Measurements from ENCODE around the gene DNAJC17. TPM values are rescaled to one million over a fixed set of nuclear protein-coding genes. Genes with fewer than 3 reads are reported as not detected.

The DNAJC17 gene
- total and polyA plus RNA-seq, 4 donors = 36.5 to 76.5 (median 44.1) TPM

DNA sequence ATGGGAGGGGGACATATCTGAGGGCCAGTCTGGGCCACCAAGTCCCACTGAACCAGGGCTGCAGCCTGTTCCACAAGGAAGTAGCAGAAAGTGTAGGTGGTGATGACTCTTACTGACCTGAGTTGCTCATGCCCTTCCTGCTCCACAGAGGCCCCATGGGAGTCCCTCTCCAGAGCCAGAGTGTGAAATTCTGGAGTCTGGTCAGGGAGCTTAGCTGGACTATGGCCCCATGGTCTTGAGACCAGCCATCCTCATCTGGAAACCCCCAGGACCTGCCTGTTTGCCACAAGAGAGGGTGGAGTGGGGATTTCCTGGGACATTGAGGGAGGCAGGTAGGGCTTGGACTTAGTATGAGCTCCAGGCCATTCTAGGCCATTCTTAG, 39.6 kb upstream of the DNAJC17 start:
- H3K9me3 ChIP-seq (ENCODE audit: control insufficient read depth in 4 of 4, insufficient read depth in 3 of 4, low read length in 3 of 4) = no peaks in the 10 kb centered on the region
- peaks cover 0 to 2% (median 0%) of the 10 kb centered on the region in 4 donors for H3K36me3 ChIP-seq (ENCODE audit: control insufficient read depth in 4 of 4, insufficient read depth in 4 of 4, low read length in 4 of 4)
- no peak for TF ChIP-seq CTCF (IDR thresholded peaks at IDR 0.05; ENCODE audit: control extremely low read depth, extremely low read depth)
- H3K27ac ChIP-seq (ENCODE audit: low read depth in 1 of 2, low read length in 1 of 2) = peak overlapping the region in 1 of 2 donors; percentile 57
- H3K4me1 ChIP-seq (ENCODE audit: control insufficient read depth in 5 of 5, insufficient read depth in 5 of 5, low read length in 5 of 5) = peaks cover 0 to 28% (median 5%) of the 10 kb centered on the region in 5 donors
- peaks cover 0 to 8% (median 5%) of the 10 kb centered on the region in 3 donors for H3K27me3 ChIP-seq (ENCODE audit: control insufficient read depth in 3 of 3, insufficient read depth in 3 of 3, low read length in 2 of 3)
- ATAC-seq (ENCODE audit: insufficient read depth, low FRiP score) (no peak), DNase-seq (no peak)
- H3K9ac ChIP-seq (ENCODE audit: insufficient read depth in 1 of 2, low read length in 2 of 2) = no peak overlapping the region
- no peak overlapping the region for H3K4me3 ChIP-seq

- Histone ChIP-seq H3K36me3 (ENCODE audit: control insufficient read depth in 4 of 4, insufficient read depth in 4 of 4, low read length in 4 of 4) (no peaks in the 10 kb centered on the region), H3K9ac (ENCODE audit: insufficient read depth in 1 of 2, low read length in 2 of 2) (peak overlapping the region in 1 of 2 donors; percentile 63), H3K4me3 (peak overlapping the region; percentile 16), H3K27me3 (ENCODE audit: control insufficient read depth in 3 of 3, insufficient read depth in 3 of 3, low read length in 2 of 3) (peaks cover 0 to 8% (median 5%) of the 10 kb centered on the region in 3 donors), H3K9me3 (ENCODE audit: control insufficient read depth in 4 of 4, insufficient read depth in 3 of 4, low read length in 3 of 4) (no peaks in the 10 kb centered on the region), H3K4me1 (ENCODE audit: control insufficient read depth in 5 of 5, insufficient read depth in 5 of 5, low read length in 5 of 5) (peaks cover 0 to 28% (median 5%) of the 10 kb centered on the region in 5 donors), H3K27ac (ENCODE audit: low read depth in 1 of 2, low read length in 1 of 2) (peak overlapping the region in 1 of 2 donors; percentile 88)
- WGBS, 2 donors = 68 to 82% methylated on average over 8 of the region's 8 CpGs
- ATAC-seq (ENCODE audit: insufficient read depth, low FRiP score) (peak; percentile 48), DNase-seq (peak in 2 of 3 donors; percentile 34 to 45)
- TF ChIP-seq CTCF (IDR thresholded peaks at IDR 0.05; ENCODE audit: control extremely low read depth, extremely low read depth) = no peak
Observed at GRCh38 chr15:40845511-40846284, 38.4 kb upstream of the DNAJC17 start.

- H3K27me3 ChIP-seq (ENCODE audit: control insufficient read depth in 3 of 3, insufficient read depth in 3 of 3, low read length in 2 of 3) = peaks cover 0 to 8% (median 5%) of the 10 kb centered on the region in 3 donors
- H3K36me3 ChIP-seq (ENCODE audit: control insufficient read depth in 4 of 4, insufficient read depth in 4 of 4, low read length in 4 of 4) = no peaks in the 10 kb centered on the region
- ATAC-seq (ENCODE audit: insufficient read depth, low FRiP score) (no peak), DNase-seq (no peak)
- H3K27ac ChIP-seq (ENCODE audit: low read depth in 1 of 2, low read length in 1 of 2) = peak overlapping the region in 1 of 2 donors; percentile 89
- H3K4me1 ChIP-seq (ENCODE audit: control insufficient read depth in 5 of 5, insufficient read depth in 5 of 5, low read length in 5 of 5) = peaks cover 0 to 28% (median 5%) of the 10 kb centered on the region in 5 donors
- no peak overlapping the region for H3K9ac ChIP-seq (ENCODE audit: insufficient read depth in 1 of 2, low read length in 2 of 2)
- no peaks in the 10 kb centered on the region for H3K9me3 ChIP-seq (ENCODE audit: control insufficient read depth in 4 of 4, insufficient read depth in 3 of 4, low read length in 3 of 4)
- WGBS, 2 donors = 13 to 26% methylated on average over 12 of the region's 12 CpGs
- no peak for TF ChIP-seq CTCF (IDR thresholded peaks at IDR 0.05; ENCODE audit: control extremely low read depth, extremely low read depth)
- H3K4me3 ChIP-seq = peak overlapping the region; percentile 43
Observed at GRCh38 chr15:40845036-40845435, 37.8 kb upstream of the DNAJC17 start.
